Measurements from ENCODE around the gene ZDHHC4.
"Not testable (repeated sequence)": the region's sequence is repeated elsewhere in the genome, so short reads cannot be mapped to it uniquely, and the experiment has no call there.

The ZDHHC4 gene

GRCh38 chr7:6571160-6571779 is 6.0 kb upstream of the ZDHHC4 start:
- Histone ChIP-seq H3K4me1 (ENCODE audit: insufficient read depth, low read length) (peaks cover 6% of the 10 kb centered on the region), H3K9me3 (ENCODE audit: insufficient read depth, low read length, severe bottlenecking) (no peaks in the 10 kb centered on the region), H3K79me2 (ENCODE audit: insufficient read depth, low read length) (no peaks in the 10 kb centered on the region), H3K27me3 (ENCODE audit: insufficient read depth, low read length, poor library complexity) (no peaks in the 10 kb centered on the region), H3K4me3 (ENCODE audit: low read depth in 1 of 2, low read length in 2 of 2) (no peak overlapping the region), H3K27ac (ENCODE audit: low read length) (no peak overlapping the region), H3K4me2 (ENCODE audit: insufficient read depth, low read length) (no peak overlapping the region), H2AFZ (ENCODE audit: low read depth, low read length) (no peak overlapping the region), H3K36me3 (ENCODE audit: insufficient read depth, low read length) (no peaks in the 10 kb centered on the region), H3K9ac (ENCODE audit: low read depth, low read length) (no peak overlapping the region), H4K20me1 (ENCODE audit: insufficient read depth, low read length) (no peaks in the 10 kb centered on the region)
- DNase-seq: no peak
- no peak for ATAC-seq (ENCODE audit: insufficient read depth, low read depth)
- no peak for TF ChIP-seq EZH2 (IDR thresholded peaks at IDR 0.05; ENCODE audit: borderline replicate concordance, low read depth, low read length, severe bottlenecking)
- TF ChIP-seq, protein P1, sequence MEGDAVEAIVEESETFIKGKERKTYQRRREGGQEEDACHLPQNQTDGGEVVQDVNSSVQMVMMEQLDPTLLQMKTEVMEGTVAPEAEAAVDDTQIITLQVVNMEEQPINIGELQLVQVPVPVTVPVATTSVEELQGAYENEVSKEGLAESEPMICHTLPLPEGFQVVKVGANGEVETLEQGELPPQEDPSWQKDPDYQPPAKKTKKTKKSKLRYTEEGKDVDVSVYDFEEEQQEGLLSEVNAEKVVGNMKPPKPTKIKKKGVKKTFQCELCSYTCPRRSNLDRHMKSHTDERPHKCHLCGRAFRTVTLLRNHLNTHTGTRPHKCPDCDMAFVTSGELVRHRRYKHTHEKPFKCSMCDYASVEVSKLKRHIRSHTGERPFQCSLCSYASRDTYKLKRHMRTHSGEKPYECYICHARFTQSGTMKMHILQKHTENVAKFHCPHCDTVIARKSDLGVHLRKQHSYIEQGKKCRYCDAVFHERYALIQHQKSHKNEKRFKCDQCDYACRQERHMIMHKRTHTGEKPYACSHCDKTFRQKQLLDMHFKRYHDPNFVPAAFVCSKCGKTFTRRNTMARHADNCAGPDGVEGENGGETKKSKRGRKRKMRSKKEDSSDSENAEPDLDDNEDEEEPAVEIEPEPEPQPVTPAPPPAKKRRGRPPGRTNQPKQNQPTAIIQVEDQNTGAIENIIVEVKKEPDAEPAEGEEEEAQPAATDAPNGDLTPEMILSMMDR (IDR thresholded peaks at IDR 0.05; ENCODE audit: borderline replicate concordance, extremely low read depth, low read length, poor library complexity, severe bottlenecking): no peak

DNA sequence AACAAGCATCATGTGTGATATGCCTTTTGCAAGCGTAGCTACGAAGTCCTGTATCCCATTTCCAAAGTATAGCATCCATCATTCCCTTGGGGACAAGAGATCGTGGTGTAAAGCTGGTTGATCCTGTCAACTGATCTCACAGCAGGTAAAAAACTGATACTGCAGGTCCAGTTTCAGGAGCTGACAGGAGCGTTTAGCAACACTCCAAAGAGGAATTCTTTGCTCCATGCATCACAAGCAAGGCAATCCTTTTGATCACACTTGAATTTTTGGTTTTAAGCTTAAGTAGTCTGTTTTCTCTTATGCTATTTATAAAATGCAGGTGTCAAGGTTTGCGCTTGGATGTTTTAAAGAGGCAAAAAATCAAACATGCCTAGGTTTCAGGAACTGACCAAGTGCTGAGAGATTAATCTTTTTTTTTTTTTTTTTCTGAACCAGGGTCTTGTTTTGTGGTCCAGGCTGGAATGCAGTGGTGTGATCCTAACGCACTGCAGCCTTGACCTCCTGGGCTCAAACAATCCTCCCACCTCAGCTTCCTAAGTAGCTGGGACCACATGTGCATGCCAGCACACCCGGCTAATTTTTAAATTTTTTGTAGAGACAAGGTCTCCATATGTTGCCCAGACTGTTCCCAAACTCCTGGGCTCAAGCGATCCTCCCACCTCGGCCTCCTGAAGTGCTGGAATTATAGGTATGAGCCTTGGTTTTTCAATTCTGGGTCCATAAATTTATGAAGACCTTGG is 1.8 kb upstream of the ZDHHC4 start:
- H3K4me3 ChIP-seq (ENCODE audit: low read depth in 1 of 2, low read length in 2 of 2): no peak overlapping the region
- no peak overlapping the region for H3K9ac ChIP-seq (ENCODE audit: low read depth, low read length)
- DNase-seq (no peak), ATAC-seq (ENCODE audit: insufficient read depth, low read depth) (no peak)
- H2AFZ ChIP-seq (ENCODE audit: low read depth, low read length): no peak overlapping the region
- no peak overlapping the region for H3K27ac ChIP-seq (ENCODE audit: low read length)
- H4K20me1 ChIP-seq (ENCODE audit: insufficient read depth, low read length): no peaks in the 10 kb centered on the region
- TF ChIP-seq EZH2 (IDR thresholded peaks at IDR 0.05; ENCODE audit: borderline replicate concordance, low read depth, low read length, severe bottlenecking): no peak
- TF ChIP-seq, protein P1 (IDR thresholded peaks at IDR 0.05; ENCODE audit: borderline replicate concordance, extremely low read depth, low read length, poor library complexity, severe bottlenecking): no peak
- H3K9me3 ChIP-seq (ENCODE audit: insufficient read depth, low read length, severe bottlenecking): no peaks in the 10 kb centered on the region
- no peaks in the 10 kb centered on the region for H3K27me3 ChIP-seq (ENCODE audit: insufficient read depth, low read length, poor library complexity)
- peaks cover 31% of the 10 kb centered on the region for H3K4me1 ChIP-seq (ENCODE audit: insufficient read depth, low read length)
- peaks cover 21% of the 10 kb centered on the region for H3K79me2 ChIP-seq (ENCODE audit: insufficient read depth, low read length)
- H3K36me3 ChIP-seq (ENCODE audit: insufficient read depth, low read length): peaks cover 17% of the 10 kb centered on the region
- peak overlapping the region; percentile 67; the same call in 1 of the 2 replicates for H3K4me2 ChIP-seq (ENCODE audit: insufficient read depth, low read length)

- Histone ChIP-seq H3K4me2 (ENCODE audit: insufficient read depth, low read length) (peak overlapping the region; percentile 67), H3K27ac (ENCODE audit: low read length) (peak overlapping the region; percentile 60), H2AFZ (ENCODE audit: low read depth, low read length) (peak overlapping the region; percentile 72; the same call in 1 of the 2 replicates), H3K4me1 (ENCODE audit: insufficient read depth, low read length) (peaks cover 34% of the 10 kb centered on the region), H3K79me2 (ENCODE audit: insufficient read depth, low read length) (peaks cover 21% of the 10 kb centered on the region), H3K4me3 (ENCODE audit: low read depth in 1 of 2, low read length in 2 of 2) (peak overlapping the region; percentile 20 to 93; a peak in 3 of 4 replicates), H3K27me3 (ENCODE audit: insufficient read depth, low read length, poor library complexity) (no peaks in the 10 kb centered on the region), H4K20me1 (ENCODE audit: insufficient read depth, low read length) (no peaks in the 10 kb centered on the region), H3K36me3 (ENCODE audit: insufficient read depth, low read length) (peaks cover 25% of the 10 kb centered on the region), H3K9ac (ENCODE audit: low read depth, low read length) (peak overlapping the region; percentile 96), H3K9me3 (ENCODE audit: insufficient read depth, low read length, severe bottlenecking) (no peaks in the 10 kb centered on the region)
- ATAC-seq (ENCODE audit: insufficient read depth, low read depth) (no peak), DNase-seq (peak; percentile 16)
- no peak for TF ChIP-seq EZH2 (IDR thresholded peaks at IDR 0.05; ENCODE audit: borderline replicate concordance, low read depth, low read length, severe bottlenecking)
- TF ChIP-seq, protein P1 (IDR thresholded peaks at IDR 0.05; ENCODE audit: borderline replicate concordance, extremely low read depth, low read length, poor library complexity, severe bottlenecking): no peak
These were observed 1.0 kb upstream of the ZDHHC4 start for GRCh38 chr7:6576024-6576866.

- Histone ChIP-seq H3K79me2 (ENCODE audit: insufficient read depth, low read length) (peaks cover 21% of the 10 kb centered on the region), H3K4me1 (ENCODE audit: insufficient read depth, low read length) (peaks cover 34% of the 10 kb centered on the region), H3K4me2 (ENCODE audit: insufficient read depth, low read length) (peak overlapping the region; percentile 67), H3K27ac (ENCODE audit: low read length) (peak overlapping the region; percentile 94; the same call in 1 of the 2 replicates), H3K4me3 (ENCODE audit: low read depth in 1 of 2, low read length in 2 of 2) (peak overlapping the region; percentile 93 to 100; a peak in 3 of 4 replicates), H2AFZ (ENCODE audit: low read depth, low read length) (peak overlapping the region; percentile 96), H3K9ac (ENCODE audit: low read depth, low read length) (peak overlapping the region; percentile 96), H3K36me3 (ENCODE audit: insufficient read depth, low read length) (peaks cover 30% of the 10 kb centered on the region)
- H3K27me3 ChIP-seq (ENCODE audit: insufficient read depth, low read length, poor library complexity); ATAC-seq (ENCODE audit: insufficient read depth, low read depth); H4K20me1 ChIP-seq (ENCODE audit: insufficient read depth, low read length); H3K9me3 ChIP-seq (ENCODE audit: insufficient read depth, low read length, severe bottlenecking): not testable (repeated sequence)
- peak; percentile 38 for DNase-seq
These were observed 336 bp upstream of the ZDHHC4 start for GRCh38 chr7:6576867-6577368.

Data from DND-41 (cell line).